Fibroblast of villous mesenchyme (primary cell): ENCODE results near the gene MAP2. TPM values are rescaled to one million over a fixed set of nuclear protein-coding genes. Genes with fewer than 3 reads are reported as not detected.

Experiments
- DNase-seq: peaks from one replicate; pipeline ENCODE4 v3.0.0-alpha.2; 2010; ENCODE audit warnings: low read depth
- H3K4me3 ChIP-seq: 2 replicates; pipeline ENCODE4 v1.5.1; 2011; ENCODE audit warnings: low read depth, mild to moderate bottlenecking, low read length
- total RNA-seq: library from RNA; depleted of rRNA; stranded (reverse); fragments of >200 nt; gene quantifications from 2 replicates; pipeline ENCODE4 v1.2.3, GENCODE V29; 2012
- TF ChIP-seq, protein P1 (sequence below): IDR thresholded peaks from 2 replicates; pipeline ENCODE4 v1.5.1; 2012; ENCODE audit warnings: low read depth, mild to moderate bottlenecking, low read length; ENCODE audit not compliant: insufficient read depth

MAP2 gene
- total RNA-seq, 1 donor: 37.1 TPM

DNA sequence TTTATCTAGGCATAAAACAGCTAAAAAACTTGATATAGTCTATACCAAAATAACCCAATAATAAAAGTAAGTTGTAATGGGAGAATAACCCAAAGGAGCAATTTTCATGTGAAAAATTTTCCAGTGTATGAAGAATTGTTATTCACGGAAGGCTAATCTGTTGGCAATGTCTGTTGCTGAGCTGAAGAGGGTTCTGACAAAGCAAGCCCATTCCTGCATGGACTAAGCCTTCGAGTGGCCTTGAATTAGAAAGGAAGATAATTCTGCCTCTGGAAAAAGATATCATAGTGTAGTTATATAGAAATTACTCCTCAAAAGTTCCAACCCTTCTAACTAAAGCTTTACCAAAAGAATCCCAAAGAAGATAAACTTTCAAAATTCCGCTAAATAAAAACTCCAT lies 101.5 kb downstream of the MAP2 start:
- no peak overlapping the region for H3K4me3 ChIP-seq
- TF ChIP-seq, protein P1, sequence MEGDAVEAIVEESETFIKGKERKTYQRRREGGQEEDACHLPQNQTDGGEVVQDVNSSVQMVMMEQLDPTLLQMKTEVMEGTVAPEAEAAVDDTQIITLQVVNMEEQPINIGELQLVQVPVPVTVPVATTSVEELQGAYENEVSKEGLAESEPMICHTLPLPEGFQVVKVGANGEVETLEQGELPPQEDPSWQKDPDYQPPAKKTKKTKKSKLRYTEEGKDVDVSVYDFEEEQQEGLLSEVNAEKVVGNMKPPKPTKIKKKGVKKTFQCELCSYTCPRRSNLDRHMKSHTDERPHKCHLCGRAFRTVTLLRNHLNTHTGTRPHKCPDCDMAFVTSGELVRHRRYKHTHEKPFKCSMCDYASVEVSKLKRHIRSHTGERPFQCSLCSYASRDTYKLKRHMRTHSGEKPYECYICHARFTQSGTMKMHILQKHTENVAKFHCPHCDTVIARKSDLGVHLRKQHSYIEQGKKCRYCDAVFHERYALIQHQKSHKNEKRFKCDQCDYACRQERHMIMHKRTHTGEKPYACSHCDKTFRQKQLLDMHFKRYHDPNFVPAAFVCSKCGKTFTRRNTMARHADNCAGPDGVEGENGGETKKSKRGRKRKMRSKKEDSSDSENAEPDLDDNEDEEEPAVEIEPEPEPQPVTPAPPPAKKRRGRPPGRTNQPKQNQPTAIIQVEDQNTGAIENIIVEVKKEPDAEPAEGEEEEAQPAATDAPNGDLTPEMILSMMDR: no peak
- no peak for DNase-seq

DNA sequence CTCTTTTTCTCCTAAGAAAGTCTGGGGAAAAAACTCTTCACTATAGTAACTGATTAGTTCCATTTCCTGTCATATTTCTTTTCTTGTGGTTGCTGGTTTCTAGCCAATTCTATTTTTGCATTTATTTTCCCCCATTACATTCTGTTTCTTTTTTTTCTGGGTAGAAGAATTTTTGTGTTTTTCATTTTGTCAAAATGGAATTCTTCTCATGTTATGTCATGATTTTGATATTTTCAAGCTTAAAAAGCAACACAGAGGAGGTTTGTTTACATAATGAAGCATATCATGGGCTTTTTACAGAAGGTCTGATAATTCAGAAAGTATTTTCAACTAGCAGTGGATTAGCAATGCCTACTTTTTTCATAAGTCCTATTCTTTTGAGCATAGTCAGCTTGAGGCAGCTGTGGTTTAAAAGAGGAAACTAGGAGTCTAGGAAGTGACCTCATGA lies 102.0 kb downstream of the MAP2 start:
- TF ChIP-seq, protein P1: no peak
- DNase-seq: peak; percentile 72
- no peak overlapping the region for H3K4me3 ChIP-seq

DNA sequence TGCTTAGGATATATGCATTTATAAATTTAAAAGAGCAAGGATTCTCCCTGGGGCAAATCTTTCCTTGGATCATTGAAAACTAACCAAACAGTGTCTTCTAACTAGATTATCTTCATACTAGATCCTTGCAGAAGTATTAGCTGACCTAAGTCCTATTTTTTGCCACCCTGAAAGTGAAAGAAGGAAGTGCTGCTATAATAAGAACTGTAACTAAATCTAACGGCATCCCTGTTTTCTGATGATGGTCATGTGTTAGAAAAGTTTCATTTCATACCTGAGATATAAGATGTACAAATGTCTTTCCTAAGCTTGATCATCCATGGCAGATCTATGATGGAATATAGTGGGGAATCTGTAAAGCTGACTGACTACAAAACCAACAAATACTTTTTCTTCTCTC lies 102.7 kb downstream of the MAP2 start:
- TF ChIP-seq, protein P1: no peak
- peak; percentile 16 for DNase-seq

DNA sequence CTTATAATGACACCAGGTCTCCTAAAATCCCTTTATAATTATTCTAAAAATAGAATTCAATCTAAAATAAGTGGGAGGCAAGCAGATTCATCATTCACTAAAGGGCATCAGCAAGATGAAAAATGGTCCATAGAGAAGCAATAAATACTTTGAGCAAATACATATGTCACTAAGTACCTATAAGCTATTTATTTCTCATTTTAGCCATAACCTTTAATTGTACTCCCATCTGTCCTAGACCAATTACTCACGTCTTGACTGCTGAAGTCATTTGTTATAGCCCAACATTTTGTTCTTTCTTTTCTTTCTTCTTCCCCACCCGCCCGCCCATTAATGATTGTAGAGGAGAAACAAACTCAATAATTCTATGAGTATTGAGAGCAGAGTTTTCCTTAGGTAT lies 105.7 kb downstream of the MAP2 start:
- TF ChIP-seq, protein P1: no peak
- no peak for DNase-seq
- H3K4me3 ChIP-seq: no peak overlapping the region

More for the DNA sequence above, 102.7 kb downstream of the MAP2 start:
- H3K4me3 ChIP-seq: no peak overlapping the region

DNA sequence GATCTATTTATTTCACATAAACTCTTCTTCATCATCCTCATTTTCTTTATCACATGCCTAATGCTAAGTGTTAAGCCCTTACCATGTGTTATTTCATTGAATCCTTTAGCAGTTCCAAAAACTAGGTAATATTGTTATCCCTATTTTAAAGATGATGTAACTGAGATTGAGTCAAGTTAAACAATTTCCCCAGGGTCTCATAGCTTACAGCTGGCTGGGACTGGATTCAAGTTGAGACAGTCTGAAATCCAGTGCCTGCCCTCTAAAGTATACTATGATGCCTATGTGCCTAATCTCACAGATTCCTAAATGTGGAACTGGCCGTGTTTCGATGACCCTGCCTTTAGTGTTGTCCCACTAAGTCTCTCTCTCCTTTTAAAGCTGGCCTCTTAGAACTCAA lies 108.5 kb downstream of the MAP2 start:
- no peak for DNase-seq
- no peak overlapping the region for H3K4me3 ChIP-seq
- TF ChIP-seq, protein P1: no peak

DNA sequence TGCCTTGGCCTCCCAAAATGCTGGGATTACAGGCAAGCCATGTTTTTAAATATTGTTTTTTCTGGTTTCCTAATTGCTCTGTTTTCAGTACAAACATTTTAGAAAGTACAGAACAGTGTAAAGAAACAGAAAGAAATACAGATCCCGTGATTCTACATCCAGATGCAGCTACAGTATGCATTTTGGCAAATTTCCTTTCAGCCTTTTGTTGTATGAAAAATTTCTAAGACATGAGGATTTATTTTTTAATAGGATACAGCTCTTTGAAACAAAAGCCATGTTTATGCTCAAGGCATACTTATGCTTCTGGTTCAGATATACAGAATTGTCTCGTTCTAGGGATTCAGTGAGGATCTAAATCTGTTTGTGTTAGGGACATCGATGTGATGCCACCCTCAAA lies 109.5 kb downstream of the MAP2 start:
- DNase-seq: no peak
- TF ChIP-seq, protein P1: no peak
- no peak overlapping the region for H3K4me3 ChIP-seq

DNA sequence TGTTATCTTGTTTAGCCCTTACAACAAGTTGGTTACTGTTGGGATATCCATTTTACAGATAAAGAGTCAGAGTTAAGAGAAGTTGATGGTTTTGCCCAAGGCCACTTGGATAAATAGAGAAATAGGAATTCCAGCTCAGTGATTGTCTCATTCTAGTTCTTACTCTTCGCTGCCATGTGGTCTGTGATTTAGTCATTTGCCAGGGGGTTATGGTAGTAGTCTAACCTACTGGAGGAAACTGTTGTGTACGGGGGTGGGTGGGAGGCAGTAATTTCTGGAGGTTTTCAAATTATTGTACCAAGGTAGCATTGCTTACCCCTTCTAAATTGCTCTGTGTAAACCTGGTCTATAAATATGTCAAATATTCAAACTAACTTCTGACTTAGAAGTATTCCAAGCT lies 110.4 kb downstream of the MAP2 start:
- no peak for DNase-seq
- H3K4me3 ChIP-seq: no peak overlapping the region
- TF ChIP-seq, protein P1: no peak
